ENCODE results near the gene MLANA. TPM values are rescaled to one million over a fixed set of nuclear protein-coding genes. Genes with fewer than 3 reads are reported as not detected.
A peak's percentile ranks its signal among the peaks of the same experiment; 100 is the strongest.

MLANA gene, protein sequence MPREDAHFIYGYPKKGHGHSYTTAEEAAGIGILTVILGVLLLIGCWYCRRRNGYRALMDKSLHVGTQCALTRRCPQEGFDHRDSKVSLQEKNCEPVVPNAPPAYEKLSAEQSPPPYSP
- total RNA-seq, result not detected in 2 replicates

DNA sequence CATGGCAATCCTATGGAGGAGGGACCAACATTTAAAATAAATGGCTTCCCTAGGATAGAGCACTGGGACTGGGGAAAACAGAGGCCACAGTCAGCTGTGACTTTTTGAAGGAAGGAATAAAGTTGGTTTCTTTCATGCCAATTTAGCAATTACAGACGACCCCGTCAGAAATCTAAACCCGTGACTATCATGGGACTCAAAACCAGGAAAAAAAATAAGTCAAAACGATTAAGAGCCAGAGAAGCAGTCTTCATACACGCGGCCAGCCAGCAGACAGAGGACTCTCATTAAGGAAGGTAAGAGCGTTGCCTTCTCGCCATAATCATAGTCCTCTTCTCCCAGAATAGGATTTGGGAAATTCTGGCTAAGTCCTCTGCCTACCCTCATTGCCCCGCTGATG, at the start of gene MLANA:
Gene MLANA (plus strand): TSS at position 249 of the 400 bp plus-strand sequence. CDS start 1,586 bp downstream, outside the sequence.
- TF ChIP-seq, protein P1, sequence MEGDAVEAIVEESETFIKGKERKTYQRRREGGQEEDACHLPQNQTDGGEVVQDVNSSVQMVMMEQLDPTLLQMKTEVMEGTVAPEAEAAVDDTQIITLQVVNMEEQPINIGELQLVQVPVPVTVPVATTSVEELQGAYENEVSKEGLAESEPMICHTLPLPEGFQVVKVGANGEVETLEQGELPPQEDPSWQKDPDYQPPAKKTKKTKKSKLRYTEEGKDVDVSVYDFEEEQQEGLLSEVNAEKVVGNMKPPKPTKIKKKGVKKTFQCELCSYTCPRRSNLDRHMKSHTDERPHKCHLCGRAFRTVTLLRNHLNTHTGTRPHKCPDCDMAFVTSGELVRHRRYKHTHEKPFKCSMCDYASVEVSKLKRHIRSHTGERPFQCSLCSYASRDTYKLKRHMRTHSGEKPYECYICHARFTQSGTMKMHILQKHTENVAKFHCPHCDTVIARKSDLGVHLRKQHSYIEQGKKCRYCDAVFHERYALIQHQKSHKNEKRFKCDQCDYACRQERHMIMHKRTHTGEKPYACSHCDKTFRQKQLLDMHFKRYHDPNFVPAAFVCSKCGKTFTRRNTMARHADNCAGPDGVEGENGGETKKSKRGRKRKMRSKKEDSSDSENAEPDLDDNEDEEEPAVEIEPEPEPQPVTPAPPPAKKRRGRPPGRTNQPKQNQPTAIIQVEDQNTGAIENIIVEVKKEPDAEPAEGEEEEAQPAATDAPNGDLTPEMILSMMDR (IDR thresholded peaks at IDR 0.05; ENCODE audit: insufficient read depth, low read depth, low read length), result no peak
- no peak for DNase-seq (ENCODE audit: low read depth)
- H3K4me3 ChIP-seq (ENCODE audit: low read depth, low read length), result no peak within 1 kb of the TSS

DNA sequence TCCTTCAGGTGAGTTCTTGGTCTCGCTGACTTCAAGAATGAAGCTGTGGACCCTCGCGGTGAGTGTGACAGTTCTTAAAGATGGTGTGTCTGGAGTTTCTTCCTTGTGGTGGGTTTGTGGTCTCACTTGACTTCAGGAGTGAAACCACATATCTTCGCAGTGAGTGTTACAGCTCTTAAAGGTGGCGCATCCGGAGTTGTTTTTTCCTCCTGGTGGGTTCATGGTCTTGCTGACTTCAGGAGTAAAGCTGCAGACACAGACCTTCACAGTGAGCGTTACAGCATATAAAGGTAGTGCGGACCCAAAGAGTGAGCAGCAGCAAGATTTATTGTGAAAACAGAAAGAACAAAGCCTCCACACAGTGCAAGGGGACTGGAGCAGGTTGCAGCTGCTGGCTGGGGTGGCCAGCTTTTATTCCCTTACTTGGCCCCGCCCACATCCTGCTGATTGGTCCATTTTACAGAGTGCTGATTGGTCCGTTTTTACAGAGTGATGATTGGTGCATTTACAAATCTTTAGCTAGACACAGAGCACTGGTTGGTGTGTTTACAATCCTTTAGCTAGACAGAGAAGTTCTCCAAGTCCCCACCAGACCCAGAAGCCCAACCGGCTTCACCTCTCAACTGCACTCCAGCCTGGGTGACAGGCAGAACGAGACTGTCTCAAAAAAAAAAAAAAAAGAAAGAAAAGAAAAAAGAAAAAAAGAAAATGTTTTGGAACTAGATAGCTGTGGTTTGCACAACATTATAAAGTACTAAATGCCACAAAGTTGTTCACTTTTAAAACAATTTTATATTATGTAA, 48.7 kb upstream of the MLANA start:
- TF ChIP-seq, protein P1 (IDR thresholded peaks at IDR 0.05; ENCODE audit: insufficient read depth, low read depth, low read length), result no peak
- no peak overlapping the region for H3K4me3 ChIP-seq (ENCODE audit: low read depth, low read length)
- no peak for DNase-seq (ENCODE audit: low read depth)

DNA sequence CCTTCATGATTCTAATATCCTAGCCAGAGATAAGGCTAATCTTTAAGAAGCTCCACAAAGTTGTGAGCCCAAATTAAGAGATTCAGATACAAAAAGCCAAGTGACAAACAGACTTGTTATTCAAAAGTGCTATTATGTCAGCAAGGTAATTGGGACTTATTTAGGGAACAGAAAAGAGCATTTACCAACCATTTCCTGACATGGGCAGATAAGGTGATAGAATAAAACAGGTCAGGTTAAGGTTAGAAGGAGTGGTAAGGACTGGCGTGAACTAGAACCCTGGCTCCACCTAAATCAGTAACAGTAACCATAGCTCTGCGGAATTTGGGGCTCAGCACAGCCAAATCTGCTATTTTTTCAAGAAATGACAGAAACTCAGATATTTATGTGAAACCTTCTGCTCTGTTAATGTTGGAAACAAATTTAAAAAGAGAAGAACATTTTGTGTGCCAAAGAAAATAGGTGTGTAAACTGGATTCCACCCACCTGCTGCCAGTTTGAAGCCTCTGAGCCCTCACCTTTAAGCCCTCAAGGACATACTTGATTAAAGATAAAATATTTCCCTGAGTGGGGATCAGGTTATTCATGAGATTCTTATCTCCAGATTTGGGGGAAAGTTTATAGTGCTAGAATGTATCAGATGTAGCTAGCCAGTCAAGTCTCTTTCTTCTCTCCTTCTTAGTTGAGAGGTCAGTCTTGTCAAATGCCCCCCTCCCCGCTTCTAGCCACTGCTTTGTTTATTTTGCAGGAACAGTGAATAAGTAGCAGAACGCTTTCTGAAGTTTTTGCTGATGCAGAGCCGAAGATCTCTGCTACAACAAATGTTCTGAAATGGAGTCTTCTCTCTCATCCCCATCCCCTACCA, 47.5 kb upstream of the MLANA start:
- DNase-seq (ENCODE audit: low read depth), result no peak
- no peak overlapping the region for H3K4me3 ChIP-seq (ENCODE audit: low read depth, low read length)
- TF ChIP-seq, protein P1 (IDR thresholded peaks at IDR 0.05; ENCODE audit: insufficient read depth, low read depth, low read length), result no peak

DNA sequence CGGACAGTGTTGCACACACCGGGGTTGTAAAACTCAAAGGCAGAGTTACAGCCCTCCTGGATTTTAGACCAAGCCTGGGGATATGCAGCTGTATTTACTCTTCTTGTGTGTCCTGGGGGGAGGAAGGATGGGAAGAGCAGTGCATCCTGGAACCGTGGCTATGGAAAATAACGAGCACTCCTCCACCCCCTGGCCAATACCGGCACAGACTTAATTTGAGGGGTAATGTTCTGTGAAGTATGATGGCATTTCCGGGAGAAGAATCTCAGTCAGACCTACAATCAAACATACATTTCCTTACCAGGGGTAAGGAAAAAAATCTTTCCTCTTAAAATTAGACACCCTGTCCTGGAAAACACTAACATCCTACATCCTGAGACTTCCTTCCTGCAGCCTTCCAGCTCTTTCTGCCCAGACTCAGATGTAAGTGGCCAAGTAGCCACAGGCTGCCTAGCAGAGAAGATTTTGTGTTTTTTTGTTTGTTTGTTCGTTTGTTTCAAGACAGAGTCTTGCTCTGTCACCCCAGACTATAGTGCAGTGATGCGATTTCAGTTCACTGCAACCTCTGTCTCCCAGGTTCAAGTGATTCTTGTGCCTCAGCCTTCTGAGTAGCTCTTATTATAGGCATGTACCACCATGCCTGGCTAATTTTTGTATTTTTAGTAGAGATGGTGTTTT, 46.8 kb upstream of the MLANA start:
- no peak overlapping the region for H3K4me3 ChIP-seq (ENCODE audit: low read depth, low read length)
- TF ChIP-seq, protein P1 (IDR thresholded peaks at IDR 0.05; ENCODE audit: insufficient read depth, low read depth, low read length), result no peak
- peak; percentile 94 for DNase-seq (ENCODE audit: low read depth)

DNA sequence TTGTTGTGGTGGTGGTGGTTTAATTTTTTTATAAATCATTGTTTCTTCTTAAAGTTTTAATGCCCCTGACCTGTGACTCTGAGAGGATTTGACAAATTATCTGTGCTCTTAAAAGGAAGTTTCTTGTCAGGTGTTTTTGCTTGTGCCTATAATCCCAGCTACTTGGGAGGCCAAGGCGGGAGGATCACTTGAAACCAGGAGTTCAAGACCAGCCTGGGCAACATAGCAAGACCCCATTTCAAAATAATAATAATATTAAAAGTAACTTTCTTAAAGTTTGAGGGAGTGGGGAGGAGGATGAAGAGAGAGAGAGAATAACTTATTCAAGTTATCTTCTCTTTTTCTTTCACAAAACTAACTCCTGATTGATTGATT, 45.5 kb upstream of the MLANA start:
- TF ChIP-seq, protein P1 (IDR thresholded peaks at IDR 0.05; ENCODE audit: insufficient read depth, low read depth, low read length), result no peak
- H3K4me3 ChIP-seq (ENCODE audit: low read depth, low read length), result no peak overlapping the region
- no peak for DNase-seq (ENCODE audit: low read depth)

DNA sequence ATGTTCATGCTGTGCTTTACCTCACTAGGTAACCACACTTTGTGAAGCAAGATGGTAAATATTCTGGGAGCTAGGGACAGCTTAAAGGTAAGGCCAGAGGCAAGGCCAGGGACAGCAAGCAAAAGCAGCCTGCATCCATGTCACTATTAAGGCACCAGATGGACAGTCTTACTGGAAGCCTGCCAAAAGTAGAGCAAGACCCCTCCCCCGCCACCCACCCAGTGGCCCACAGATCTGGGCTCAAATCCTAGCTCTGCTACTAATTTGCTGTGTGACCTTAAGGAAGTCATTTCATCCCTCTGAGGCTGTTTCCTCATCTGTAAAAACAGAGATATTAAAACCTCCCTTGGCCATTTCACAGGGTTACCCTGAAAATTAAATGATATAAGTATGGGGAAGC, 44.6 kb upstream of the MLANA start:
- TF ChIP-seq, protein P1 (IDR thresholded peaks at IDR 0.05; ENCODE audit: insufficient read depth, low read depth, low read length), result no peak
- no peak overlapping the region for H3K4me3 ChIP-seq (ENCODE audit: low read depth, low read length)
- no peak for DNase-seq (ENCODE audit: low read depth)
